Central memory CD8-positive, alpha-beta T cell (primary cell): ENCODE measurements around the gene GATC.

Source experiments
- ATAC-seq: fragments of 150-1000 bp; cut with Tn5 transposase; replicated peaks from 2 replicates; pipeline ENCODE4 v1.10.0; 2022; ENCODE audit warnings: mild to moderate bottlenecking, moderate FRiP score, moderate number of reproducible peaks; ENCODE audit not compliant: poor library complexity, severe bottlenecking; ENCODE audit errors: extremely low read depth
- DNase-seq, 2 donors: peaks; one replicate each; pipeline ENCODE4 v3.0.0; 2021; ENCODE audit warnings: low spot score in 2 of 2
- H3K27ac Mint-ChIP-seq: one replicate; pipeline ENCODE4 v1.8.0; 2022; ENCODE audit warnings: low read depth, mild to moderate bottlenecking, moderate library complexity, mixed read lengths
- H3K27me3 Mint-ChIP-seq: one replicate; pipeline ENCODE4 v1.8.0; 2022; ENCODE audit warnings: mixed read lengths
- H3K36me3 Mint-ChIP-seq: one replicate; pipeline ENCODE4 v1.8.0; 2022; ENCODE audit warnings: mild to moderate bottlenecking, moderate library complexity, mixed read lengths; ENCODE audit not compliant: insufficient read depth
- H3K4me1 Mint-ChIP-seq: one replicate; pipeline ENCODE4 v1.8.0; 2022; ENCODE audit warnings: mixed read lengths
- H3K4me3 Mint-ChIP-seq: one replicate; pipeline ENCODE4 v1.8.0; 2022; ENCODE audit warnings: mild to moderate bottlenecking, moderate library complexity, mixed read lengths
- H3K9me3 Mint-ChIP-seq: one replicate; pipeline ENCODE4 v1.8.0; 2022; ENCODE audit warnings: mixed read lengths

The GATC gene

DNA sequence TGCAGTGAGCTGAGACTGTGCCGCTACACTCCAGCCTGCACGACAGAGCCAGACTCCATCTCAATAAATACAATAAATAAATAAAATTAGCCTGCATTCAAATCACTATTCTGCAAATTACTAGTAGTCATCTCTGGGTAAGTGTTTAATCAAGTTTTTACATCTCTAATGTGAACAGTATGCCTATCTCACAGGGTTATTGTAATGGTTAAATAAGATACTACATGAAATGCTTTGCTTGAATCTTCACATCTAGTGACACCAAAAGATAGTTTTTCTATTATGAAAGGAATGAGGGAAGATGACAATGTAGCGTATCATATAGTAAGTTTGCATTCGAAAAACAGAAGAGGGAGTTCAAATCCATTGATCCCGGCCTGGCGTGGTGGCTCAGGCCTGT, 21.2 kb downstream of the GATC start:
- Mint-ChIP-seq H3K27me3 (no peaks in the 10 kb centered on the region), H3K4me1 (peaks cover 45% of the 10 kb centered on the region), H3K4me3 (peak overlapping the region; percentile 88), H3K9me3 (no peaks in the 10 kb centered on the region), H3K36me3 (peaks cover 53% of the 10 kb centered on the region), H3K27ac (peak overlapping the region; percentile 88)
- DNase-seq (no peak), ATAC-seq (no peak)

DNA sequence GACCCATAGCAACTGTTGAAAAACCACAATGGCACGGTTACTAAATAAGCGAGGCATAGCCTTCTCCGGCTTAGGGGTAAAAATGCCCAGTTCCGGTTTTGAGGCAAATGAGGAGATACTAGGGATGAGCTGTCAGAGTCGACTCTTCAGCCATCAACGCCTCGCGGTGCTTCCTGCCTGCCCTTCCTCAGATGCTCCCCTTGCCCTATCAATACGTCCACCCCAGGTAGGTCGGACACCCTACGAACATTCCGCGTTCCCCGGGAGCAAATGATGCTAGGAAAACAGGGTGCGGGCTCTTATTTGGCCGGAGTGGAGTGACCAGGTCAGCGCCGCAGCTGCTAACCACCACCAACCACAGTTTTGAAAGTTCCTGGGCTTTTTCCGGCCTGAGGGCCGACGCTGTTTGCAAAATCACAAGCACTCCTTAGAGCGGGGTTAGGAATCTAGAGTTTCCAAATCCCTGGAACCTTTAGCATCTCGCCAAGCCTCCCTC, 22.1 kb downstream of the GATC start:
- Mint-ChIP-seq H3K4me1 (peaks cover 54% of the 10 kb centered on the region), H3K4me3 (peak overlapping the region; percentile 88), H3K27me3 (no peaks in the 10 kb centered on the region), H3K36me3 (peaks cover 46% of the 10 kb centered on the region), H3K9me3 (no peaks in the 10 kb centered on the region), H3K27ac (peak overlapping the region; percentile 88)
- DNase-seq: no peak
- no peak for ATAC-seq

DNA sequence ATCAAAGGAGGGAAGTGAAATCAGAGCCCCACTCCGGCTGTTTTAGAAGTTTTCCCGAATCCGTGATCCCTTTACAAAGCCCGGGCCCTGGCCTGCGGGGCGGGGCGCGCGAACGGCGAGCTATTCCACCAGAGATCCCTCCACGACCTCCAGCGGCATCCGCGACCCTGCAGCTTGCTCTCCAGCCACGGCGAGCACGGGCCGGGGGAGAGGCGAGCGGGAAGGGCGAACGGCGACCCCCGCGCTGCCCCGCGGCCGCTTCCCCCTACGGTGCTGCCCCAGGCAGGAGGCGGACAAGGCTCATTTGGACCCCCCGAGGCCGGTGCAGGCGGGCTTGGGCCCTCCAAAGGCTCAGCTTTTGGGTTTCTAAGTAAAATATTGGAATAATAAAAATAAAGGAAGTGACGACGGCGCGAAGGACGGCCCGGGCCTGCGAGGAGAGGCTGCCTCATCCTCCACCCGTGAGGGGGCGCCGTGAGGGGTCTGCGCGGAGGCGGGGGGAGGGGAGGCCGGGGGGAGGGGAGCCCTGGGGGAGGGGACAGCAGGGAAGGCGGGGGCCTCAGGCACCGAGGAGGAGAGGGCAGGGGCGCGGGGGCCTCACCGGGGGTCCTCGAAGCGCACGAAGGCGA, 22.7 kb downstream of the GATC start:
- H3K9me3 Mint-ChIP-seq: no peaks in the 10 kb centered on the region
- ATAC-seq (peak; percentile 46), DNase-seq (no peak)
- H3K27me3 Mint-ChIP-seq: no peaks in the 10 kb centered on the region
- H3K4me3 Mint-ChIP-seq: peak overlapping the region; percentile 88
- H3K36me3 Mint-ChIP-seq: peaks cover 40% of the 10 kb centered on the region
- H3K4me1 Mint-ChIP-seq: peaks cover 58% of the 10 kb centered on the region
- H3K27ac Mint-ChIP-seq: peak overlapping the region; percentile 88

DNA sequence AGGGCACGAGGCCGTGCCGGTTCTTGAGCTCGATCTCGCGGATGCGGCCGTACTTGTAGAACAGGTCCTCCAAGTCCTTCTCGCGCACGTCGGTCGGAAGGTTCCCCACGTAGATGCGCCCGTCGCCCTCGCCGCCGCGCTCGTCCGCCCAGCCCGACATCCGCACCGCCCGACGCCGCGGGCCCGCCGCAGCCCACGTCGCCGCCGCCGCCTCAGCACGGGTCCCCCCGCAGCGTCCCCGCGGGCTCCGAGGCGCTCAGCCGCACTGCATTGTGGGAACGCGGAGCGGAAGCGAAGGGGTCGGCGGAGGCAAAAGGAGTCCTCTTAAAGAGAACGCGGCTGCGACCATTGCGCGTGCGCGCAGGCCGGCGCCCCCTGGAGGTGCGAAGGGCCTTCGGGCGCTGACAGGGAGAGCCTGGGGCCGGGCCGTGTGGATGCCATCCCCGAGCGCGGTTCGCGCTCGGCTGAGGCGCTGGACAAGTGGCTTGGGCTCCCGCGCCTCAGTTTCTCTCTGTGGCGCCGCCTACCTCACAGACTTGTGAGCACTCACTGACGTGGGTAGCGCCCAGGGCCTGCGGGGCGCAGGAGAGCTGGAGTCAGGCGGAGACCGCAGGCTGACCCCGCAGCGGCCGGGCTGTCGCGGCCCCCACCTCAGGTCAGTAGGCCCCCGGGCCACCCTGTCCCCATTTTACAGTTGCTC, 23.4 kb downstream of the GATC start, which contains the start of gene SRSF9:
Gene SRSF9, minus strand, starts transcription at position 299 of the 700 bp plus-strand sequence. Its CDS starts 139 bp downstream, at position 160.
- peaks cover 58% of the 10 kb centered on the region for H3K4me1 Mint-ChIP-seq
- peak; percentile 92 for ATAC-seq

DNA sequence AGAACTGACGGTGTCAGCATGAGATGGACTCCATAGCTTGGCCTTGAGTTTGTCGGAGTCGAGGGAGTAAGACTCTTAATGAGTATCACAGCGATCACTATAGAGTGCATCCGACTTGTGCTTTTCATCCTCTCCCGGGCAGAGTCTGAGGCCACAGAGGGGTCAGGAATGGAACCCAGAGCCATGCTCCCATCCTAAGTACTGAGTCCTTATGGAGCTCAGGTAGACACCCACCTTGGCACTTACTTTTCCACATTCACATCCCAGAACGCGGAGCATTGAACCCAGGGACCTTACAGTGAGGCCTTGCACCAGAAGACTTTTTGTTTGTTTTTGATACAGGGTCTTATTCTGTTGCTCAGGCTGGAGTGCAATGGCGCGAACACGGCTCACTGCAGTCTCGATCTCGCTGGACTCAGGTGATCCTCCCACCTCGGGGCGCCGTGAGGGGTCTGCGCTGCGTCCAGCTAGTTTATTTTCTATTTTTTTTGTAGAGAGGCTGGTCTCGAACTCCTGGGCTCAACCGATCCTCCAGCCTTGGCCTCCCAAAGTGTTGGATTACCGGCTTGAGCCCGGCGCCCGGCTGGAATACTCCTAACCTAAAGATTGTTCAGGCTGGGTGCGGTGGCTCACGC, 24.0 kb downstream of the GATC start:
- peak in 1 of 2 donors; percentile 33 for DNase-seq
- Mint-ChIP-seq H3K9me3 (no peaks in the 10 kb centered on the region), H3K27me3 (no peaks in the 10 kb centered on the region), H3K27ac (peak overlapping the region; percentile 88), H3K4me3 (peak overlapping the region; percentile 88), H3K4me1 (peaks cover 60% of the 10 kb centered on the region), H3K36me3 (peaks cover 27% of the 10 kb centered on the region)
- ATAC-seq: no peak

More for the DNA sequence above, 23.4 kb downstream of the GATC start, which contains the start of gene SRSF9:
- peak; percentile 94 to 96 for DNase-seq
- Mint-ChIP-seq H3K27me3 (no peaks in the 10 kb centered on the region), H3K9me3 (no peaks in the 10 kb centered on the region), H3K27ac (peak within 1 kb of the TSS; percentile 88), H3K4me3 (peak within 1 kb of the TSS; percentile 88), H3K36me3 (peaks cover 34% of the 10 kb centered on the region)

DNA sequence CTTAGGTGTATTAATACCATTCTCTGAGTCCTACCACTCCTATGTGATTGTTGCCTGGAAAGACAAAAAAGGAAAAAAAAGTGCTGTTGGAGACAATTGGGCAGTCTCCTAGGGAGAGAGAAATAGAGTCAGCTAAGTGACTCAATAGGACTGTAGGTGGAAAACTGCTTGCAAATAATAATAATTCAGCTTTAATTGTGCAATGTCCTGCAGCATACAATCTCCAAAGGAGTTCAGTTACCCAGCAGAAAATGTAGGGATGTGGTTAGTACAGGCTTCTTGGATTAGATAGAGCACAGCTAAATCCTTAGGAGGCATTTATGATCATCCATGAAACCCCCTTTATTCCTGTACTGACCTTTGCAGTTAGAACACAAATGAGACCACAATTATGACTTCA, 26.3 kb downstream of the GATC start:
- H3K4me1 Mint-ChIP-seq: peaks cover 43% of the 10 kb centered on the region
- no peak for DNase-seq
- ATAC-seq: no peak
- peaks cover 18% of the 10 kb centered on the region for H3K36me3 Mint-ChIP-seq
- no peak overlapping the region for H3K4me3 Mint-ChIP-seq
- H3K27me3 Mint-ChIP-seq: no peaks in the 10 kb centered on the region
- no peak overlapping the region for H3K27ac Mint-ChIP-seq
- H3K9me3 Mint-ChIP-seq: no peaks in the 10 kb centered on the region

DNA sequence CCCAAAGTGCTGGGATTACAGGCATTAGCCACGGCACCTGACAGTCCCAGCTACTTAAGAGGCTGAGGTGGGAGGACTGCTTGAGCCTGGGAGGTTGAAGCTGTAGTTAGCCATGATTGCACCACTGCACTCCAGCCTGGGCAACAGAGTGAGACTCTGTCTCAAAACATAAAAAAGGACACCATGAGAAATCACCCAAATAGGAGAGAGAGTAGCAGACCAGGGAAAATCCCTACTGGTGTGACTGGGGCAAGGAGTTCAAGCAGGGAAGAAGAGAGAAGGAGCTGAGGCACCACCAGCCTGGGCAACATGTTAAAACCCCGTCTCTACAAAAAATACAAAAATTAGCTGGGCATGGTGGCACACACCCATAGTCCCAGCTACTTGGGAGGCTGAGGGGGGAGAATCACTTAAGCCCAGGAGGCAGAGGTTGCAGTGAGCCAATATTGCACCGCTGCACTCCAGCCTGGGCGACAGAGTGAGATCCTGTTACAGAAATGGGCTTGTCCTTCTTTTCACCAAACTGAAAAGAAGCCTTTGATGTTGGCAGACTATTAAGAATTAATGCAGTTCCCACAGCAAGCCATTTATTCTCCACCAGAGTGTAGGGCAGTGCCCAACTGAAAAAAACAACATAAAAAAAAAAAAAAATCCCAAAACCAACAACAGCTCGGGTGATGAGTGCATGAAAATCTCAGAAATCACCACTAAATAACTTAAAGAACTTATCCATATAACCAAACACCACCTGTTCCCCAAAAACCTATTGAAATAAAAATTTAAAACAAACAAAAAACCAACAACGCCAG, 27.8 kb downstream of the GATC start:
- Mint-ChIP-seq H3K9me3 (no peaks in the 10 kb centered on the region), H3K4me1 (peaks cover 33% of the 10 kb centered on the region), H3K36me3 (peaks cover 9% of the 10 kb centered on the region), H3K4me3 (no peak overlapping the region), H3K27me3 (no peaks in the 10 kb centered on the region), H3K27ac (no peak overlapping the region)
- DNase-seq (no peak), ATAC-seq (no peak)

DNA sequence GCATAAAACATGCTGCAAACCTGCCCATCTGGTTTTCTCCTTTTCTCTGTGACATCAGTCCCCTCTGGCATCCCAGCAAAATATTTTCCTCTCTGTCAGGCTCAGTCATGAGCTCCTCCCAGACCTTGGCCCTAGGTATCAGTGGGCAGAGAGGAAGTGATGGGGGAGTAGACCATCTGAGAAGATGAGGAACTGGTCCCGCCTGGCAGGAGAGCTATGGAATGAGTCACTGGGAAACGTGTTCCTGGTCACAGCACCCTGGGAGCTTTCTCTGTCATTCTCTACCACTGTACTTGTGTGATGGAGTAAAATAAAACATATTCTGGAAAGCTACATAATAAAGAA, 28.3 kb downstream of the GATC start:
- peaks cover 8% of the 10 kb centered on the region for H3K36me3 Mint-ChIP-seq
- no peak overlapping the region for H3K4me3 Mint-ChIP-seq
- no peaks in the 10 kb centered on the region for H3K9me3 Mint-ChIP-seq
- ATAC-seq: no peak
- no peak for DNase-seq
- peak overlapping the region; percentile 7 for H3K27ac Mint-ChIP-seq
- H3K27me3 Mint-ChIP-seq: no peaks in the 10 kb centered on the region
- H3K4me1 Mint-ChIP-seq: peaks cover 37% of the 10 kb centered on the region

DNA sequence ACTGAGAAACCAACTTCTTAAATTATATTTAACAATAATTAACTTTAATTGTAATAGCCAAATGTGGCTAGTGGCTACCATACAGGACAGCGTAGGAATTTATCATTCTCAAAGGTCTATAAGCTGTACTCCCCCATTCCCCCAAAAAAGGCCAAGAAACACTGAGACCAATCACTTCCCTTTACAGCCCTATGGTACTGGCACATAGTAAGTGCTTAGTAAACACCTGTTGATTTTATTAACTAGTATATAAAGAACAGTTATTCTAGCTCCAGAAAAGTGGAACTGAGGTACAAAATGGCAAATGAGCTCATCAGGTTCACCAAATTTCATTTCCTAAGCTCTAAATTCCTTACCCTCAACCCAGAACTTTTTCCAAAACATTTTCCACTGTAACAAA, 29.4 kb downstream of the GATC start:
- Mint-ChIP-seq H3K36me3 (peaks cover 4% of the 10 kb centered on the region), H3K9me3 (no peaks in the 10 kb centered on the region), H3K4me3 (no peak overlapping the region), H3K27me3 (no peaks in the 10 kb centered on the region), H3K27ac (no peak overlapping the region), H3K4me1 (peaks cover 47% of the 10 kb centered on the region)
- ATAC-seq (no peak), DNase-seq (no peak)

DNA sequence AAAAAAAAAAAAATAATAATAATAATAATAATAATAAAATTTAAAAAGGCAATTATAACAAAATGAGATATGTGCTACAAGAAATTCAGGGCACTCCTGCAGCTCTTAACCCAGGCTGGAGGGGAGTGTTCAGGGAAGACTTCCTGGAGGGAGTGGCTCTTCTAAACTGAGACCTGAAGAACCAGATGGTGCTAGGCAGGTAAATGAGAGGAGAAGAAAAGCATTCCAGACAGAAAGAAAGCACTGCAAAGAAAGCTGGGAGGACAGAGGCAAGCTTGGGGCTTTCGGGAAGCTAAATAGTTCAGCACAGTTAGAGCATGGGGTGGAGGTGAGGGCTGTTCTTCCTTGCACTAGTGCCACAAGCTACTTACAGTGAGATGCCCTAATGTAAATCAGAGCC, 33.2 kb downstream of the GATC start:
- no peaks in the 10 kb centered on the region for H3K9me3 Mint-ChIP-seq
- no peak for DNase-seq
- H3K4me3 Mint-ChIP-seq: peak overlapping the region; percentile 42
- peak overlapping the region; percentile 99 for H3K27ac Mint-ChIP-seq
- H3K4me1 Mint-ChIP-seq: peaks cover 49% of the 10 kb centered on the region
- H3K36me3 Mint-ChIP-seq: peaks cover 1% of the 10 kb centered on the region
- H3K27me3 Mint-ChIP-seq: no peaks in the 10 kb centered on the region
- no peak for ATAC-seq

DNA sequence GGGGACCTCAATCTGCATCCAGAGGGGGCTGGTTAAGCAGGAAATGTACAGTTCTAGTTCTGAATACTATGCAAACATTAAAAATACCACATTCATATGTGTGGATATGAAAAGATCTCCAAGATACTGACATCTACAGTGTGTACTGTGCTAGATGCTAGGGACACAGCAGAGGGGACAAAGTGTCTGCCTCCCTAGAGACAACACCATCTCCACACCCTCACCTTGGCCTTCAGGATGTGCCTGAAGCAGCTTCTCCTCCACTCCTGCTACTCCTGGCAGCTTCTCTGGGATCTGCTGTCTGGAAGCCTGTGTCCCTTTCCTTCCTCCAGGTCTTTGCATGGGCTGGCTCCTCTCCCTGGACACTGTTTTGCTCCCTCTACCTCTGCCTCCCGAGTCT, 34.0 kb downstream of the GATC start:
- ATAC-seq (peak; percentile 29), DNase-seq (no peak)
- H3K9me3 Mint-ChIP-seq: no peaks in the 10 kb centered on the region
- H3K36me3 Mint-ChIP-seq: peaks cover 1% of the 10 kb centered on the region
- peak overlapping the region; percentile 99 for H3K27ac Mint-ChIP-seq
- H3K27me3 Mint-ChIP-seq: no peaks in the 10 kb centered on the region
- peaks cover 43% of the 10 kb centered on the region for H3K4me1 Mint-ChIP-seq
- peak overlapping the region; percentile 42 for H3K4me3 Mint-ChIP-seq
